ENCODE results near the gene TAS2R30. TPM values are rescaled to one million over a fixed set of nuclear protein-coding genes. Genes with fewer than 3 reads are reported as not detected.
"Not testable (repeated sequence)": the region's sequence is repeated elsewhere in the genome, so short reads cannot be mapped to it uniquely, and the experiment has no call there.

TAS2R30 gene
- polyA plus RNA-seq, 1 experiment, result 0.07 TPM

DNA sequence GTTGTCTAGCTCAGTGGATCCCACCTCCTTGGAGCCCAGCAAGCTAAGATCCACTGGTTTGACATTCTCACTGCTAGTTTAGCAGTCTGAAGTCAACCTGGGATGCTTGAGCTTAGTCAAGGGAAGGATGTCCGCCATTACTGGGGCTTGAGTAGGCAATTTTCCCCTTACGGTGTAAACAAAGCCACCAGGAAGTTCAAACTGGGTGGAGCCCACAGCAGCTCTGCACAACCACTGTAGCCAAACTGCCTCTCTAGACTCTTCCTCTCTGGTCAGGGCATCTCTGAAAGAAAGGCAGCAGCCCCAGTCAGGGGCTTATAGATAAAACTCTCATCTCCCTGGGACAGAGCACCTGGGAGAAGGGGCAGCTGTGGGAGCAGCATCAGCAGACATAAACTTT lies 25.6 kb downstream of the TAS2R30 start:
- DNase-seq (ENCODE audit: low read depth, low spot score), result no peak
- ChIA-PET CTCF (no interaction called here), POLR2A (no interaction called here)
- H3K4me3 ChIP-seq (ENCODE audit: low read depth, low read length), result no peak overlapping the region
- no peaks in the 10 kb centered on the region for H3K9me3 ChIP-seq (ENCODE audit: control insufficient read depth, insufficient read depth, low read length)
- H3K27me3 ChIP-seq (ENCODE audit: control insufficient read depth, insufficient read depth, low read length), result no peaks in the 10 kb centered on the region
- TF ChIP-seq, protein P1, sequence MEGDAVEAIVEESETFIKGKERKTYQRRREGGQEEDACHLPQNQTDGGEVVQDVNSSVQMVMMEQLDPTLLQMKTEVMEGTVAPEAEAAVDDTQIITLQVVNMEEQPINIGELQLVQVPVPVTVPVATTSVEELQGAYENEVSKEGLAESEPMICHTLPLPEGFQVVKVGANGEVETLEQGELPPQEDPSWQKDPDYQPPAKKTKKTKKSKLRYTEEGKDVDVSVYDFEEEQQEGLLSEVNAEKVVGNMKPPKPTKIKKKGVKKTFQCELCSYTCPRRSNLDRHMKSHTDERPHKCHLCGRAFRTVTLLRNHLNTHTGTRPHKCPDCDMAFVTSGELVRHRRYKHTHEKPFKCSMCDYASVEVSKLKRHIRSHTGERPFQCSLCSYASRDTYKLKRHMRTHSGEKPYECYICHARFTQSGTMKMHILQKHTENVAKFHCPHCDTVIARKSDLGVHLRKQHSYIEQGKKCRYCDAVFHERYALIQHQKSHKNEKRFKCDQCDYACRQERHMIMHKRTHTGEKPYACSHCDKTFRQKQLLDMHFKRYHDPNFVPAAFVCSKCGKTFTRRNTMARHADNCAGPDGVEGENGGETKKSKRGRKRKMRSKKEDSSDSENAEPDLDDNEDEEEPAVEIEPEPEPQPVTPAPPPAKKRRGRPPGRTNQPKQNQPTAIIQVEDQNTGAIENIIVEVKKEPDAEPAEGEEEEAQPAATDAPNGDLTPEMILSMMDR (IDR thresholded peaks at IDR 0.05; ENCODE audit: low read depth, low read length), result no peak
- H3K27ac ChIP-seq (ENCODE audit: low read depth, low read length), result no peak overlapping the region

DNA sequence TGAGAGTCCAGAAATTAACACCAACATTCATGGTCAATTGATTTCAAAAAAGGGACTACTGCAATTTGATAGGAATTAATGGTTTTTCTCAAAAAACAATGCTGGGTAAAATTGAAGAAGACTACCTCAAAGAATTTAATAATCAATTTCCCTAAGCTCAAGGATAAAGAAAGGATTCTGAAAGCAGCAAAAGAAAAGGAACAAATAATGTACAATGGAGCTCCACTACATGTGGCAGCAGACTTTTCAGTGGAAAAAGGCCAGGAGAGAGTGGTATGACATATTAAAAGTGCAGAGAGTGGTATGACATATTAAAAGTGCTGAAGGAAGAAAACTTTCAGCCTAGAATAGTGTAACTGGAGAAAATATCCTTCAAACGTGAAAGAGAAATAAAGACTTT lies 26.7 kb downstream of the TAS2R30 start:
- ChIA-PET POLR2A (no interaction called here), CTCF (no interaction called here)
- Histone ChIP-seq H3K27me3 (ENCODE audit: control insufficient read depth, insufficient read depth, low read length) (no peaks in the 10 kb centered on the region), H3K27ac (ENCODE audit: low read depth, low read length) (no peak overlapping the region), H3K9me3 (ENCODE audit: control insufficient read depth, insufficient read depth, low read length) (no peaks in the 10 kb centered on the region), H3K4me3 (ENCODE audit: low read depth, low read length) (no peak overlapping the region)
- TF ChIP-seq, protein P1 (IDR thresholded peaks at IDR 0.05; ENCODE audit: low read depth, low read length), result no peak
- no peak for DNase-seq (ENCODE audit: low read depth, low spot score)

DNA sequence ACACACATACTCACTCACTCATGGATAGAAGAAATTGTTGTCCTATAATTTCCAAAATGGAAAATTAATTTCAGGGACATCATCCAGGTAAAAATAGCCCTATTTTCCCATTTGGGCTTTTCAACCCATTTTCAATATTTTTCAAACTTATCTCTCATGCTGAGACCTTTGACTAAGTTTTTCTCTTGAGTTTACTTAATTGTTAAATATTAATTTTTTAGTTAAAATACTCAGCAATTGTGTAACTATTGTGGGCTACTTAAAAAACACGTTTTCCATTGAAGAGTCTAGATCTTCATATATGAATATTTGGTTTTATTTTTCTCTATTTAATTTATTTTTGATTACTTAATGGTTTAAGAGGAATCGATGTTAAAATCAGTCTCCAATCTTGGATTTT lies 28.2 kb downstream of the TAS2R30 start:
- ChIA-PET POLR2A (no interaction called here), CTCF (no interaction called here)
- Histone ChIP-seq H3K9me3 (ENCODE audit: control insufficient read depth, insufficient read depth, low read length) (no peaks in the 10 kb centered on the region), H3K4me3 (ENCODE audit: low read depth, low read length) (no peak overlapping the region), H3K27ac (ENCODE audit: low read depth, low read length) (no peak overlapping the region), H3K27me3 (ENCODE audit: control insufficient read depth, insufficient read depth, low read length) (no peaks in the 10 kb centered on the region)
- TF ChIP-seq, protein P1 (IDR thresholded peaks at IDR 0.05; ENCODE audit: low read depth, low read length), result no peak
- no peak for DNase-seq (ENCODE audit: low read depth, low spot score)

DNA sequence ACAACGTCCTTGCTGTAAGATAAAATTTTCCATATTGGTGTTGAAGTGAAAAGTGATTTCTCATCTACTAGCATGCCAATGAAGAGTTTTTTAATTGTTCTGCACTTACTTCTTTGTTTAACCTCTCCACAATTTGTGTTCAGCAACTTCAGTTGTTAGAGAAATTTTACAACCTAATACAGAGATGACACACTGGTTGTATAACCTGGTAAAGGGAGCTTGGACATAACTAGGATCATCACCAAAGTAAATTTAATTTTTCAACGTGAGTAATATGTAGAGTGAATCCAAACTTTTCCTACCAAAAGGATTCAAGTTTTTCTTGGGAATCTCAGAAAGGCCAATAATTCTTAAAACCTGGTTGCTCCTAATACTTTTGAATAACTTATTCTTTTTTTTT lies 28.9 kb downstream of the TAS2R30 start:
- DNase-seq (ENCODE audit: low read depth, low spot score), result no peak
- CTCF ChIA-PET, result no interaction called here
- TF ChIP-seq, protein P1 (IDR thresholded peaks at IDR 0.05; ENCODE audit: low read depth, low read length), result no peak

DNA sequence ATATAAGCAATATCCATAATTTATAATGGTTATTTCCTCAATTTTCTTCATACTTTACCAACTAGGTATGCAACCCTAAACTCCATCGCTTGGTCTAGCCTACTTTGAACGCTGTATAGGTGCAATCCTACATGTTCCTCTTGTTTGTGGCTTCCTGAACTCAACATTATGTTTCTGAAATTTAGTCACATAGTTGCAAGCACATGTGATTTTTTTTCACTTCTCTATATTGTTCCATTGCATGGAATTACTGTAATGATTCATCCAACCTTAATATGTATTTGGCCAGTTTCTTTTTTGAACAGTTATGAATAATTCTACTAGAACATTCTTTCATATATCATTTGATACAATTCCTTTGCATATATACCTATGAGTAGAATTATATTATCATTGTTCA lies 39.5 kb downstream of the TAS2R30 start:
- DNase-seq (ENCODE audit: low read depth, low spot score); POLR2A ChIA-PET; H3K4me3 ChIP-seq (ENCODE audit: low read depth, low read length); H3K27me3 ChIP-seq (ENCODE audit: control insufficient read depth, insufficient read depth, low read length); H3K27ac ChIP-seq (ENCODE audit: low read depth, low read length); CTCF ChIA-PET; H3K9me3 ChIP-seq (ENCODE audit: control insufficient read depth, insufficient read depth, low read length): not testable (repeated sequence)

More for the DNA sequence above, 28.9 kb downstream of the TAS2R30 start:
- POLR2A ChIA-PET, result no interaction called here
- Histone ChIP-seq H3K27ac (ENCODE audit: low read depth, low read length) (no peak overlapping the region), H3K27me3 (ENCODE audit: control insufficient read depth, insufficient read depth, low read length) (no peaks in the 10 kb centered on the region), H3K9me3 (ENCODE audit: control insufficient read depth, insufficient read depth, low read length) (no peaks in the 10 kb centered on the region), H3K4me3 (ENCODE audit: low read depth, low read length) (no peak overlapping the region)

DNA sequence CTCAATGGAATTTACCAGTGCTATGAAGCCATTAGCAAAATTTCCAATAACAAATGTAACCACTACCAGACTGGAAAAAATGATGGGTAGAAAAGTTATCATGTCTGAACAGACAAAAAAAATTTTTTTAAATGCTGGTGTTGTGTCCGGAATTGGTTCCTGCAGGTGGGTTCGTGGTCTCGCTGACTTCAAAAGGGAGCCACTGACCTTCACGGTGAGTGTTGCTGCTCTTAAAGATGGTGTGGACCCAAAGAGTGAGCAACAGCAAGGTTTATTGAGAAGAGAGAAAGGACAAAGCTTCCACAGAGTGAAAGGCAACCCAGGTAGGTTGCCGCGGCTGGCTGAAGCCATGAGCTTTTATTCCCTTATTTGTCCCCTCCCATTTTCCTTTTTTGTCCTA lies 42.3 kb downstream of the TAS2R30 start, which contains the start of gene TAS2R43:
Gene TAS2R43 (minus strand): TSS at position 186 of the 400 bp plus-strand sequence. CDS start 84 bp downstream, at position 102.
- no peak for DNase-seq (ENCODE audit: low read depth, low spot score)
- ChIA-PET POLR2A (no interaction called here), CTCF (no interaction called here)
- Histone ChIP-seq H3K27me3 (ENCODE audit: control insufficient read depth, insufficient read depth, low read length) (no peaks in the 10 kb centered on the region), H3K27ac (ENCODE audit: low read depth, low read length) (no peak within 1 kb of the TSS), H3K9me3 (ENCODE audit: control insufficient read depth, insufficient read depth, low read length) (no peaks in the 10 kb centered on the region), H3K4me3 (ENCODE audit: low read depth, low read length) (no peak within 1 kb of the TSS)
- TF ChIP-seq, protein P1 (IDR thresholded peaks at IDR 0.05; ENCODE audit: low read depth, low read length), result no peak
